Gastroesophageal sphincter (tissue), 3 donors: Measurements from ENCODE around the gene RBM24.

Experiments
- CTCF ChIP-seq, 4 experiments: fragments of 200-600 bp in 2 of 4; fragments of 450-650 bp in 2 of 4; sonication (generic) in 1 of 4; IDR thresholded peaks; one replicate each; pipeline ENCODE4 v1.5.1; 2017 to 2019; ENCODE audit warnings: antibody characterized with exemption in 4 of 4, mild to moderate bottlenecking in 2 of 4, moderate library complexity in 2 of 4
- POLR2A ChIP-seq, 2 donors: fragments of 450-650 bp; IDR thresholded peaks; one replicate each; pipeline ENCODE4 v1.6.1; 2017; ENCODE audit warnings: antibody characterized with exemption in 2 of 2, mild to moderate bottlenecking in 2 of 2, moderate library complexity in 1 of 2
- POLR2AphosphoS5 ChIP-seq: sonication (generic); formaldehyde crosslinking; IDR thresholded peaks from one replicate; pipeline ENCODE4 v1.6.1; 2017; ENCODE audit warnings: antibody characterized with exemption

GRCh38 chr6:17300637-17301036, 19.5 kb downstream of the RBM24 start:
- TF ChIP-seq CTCF (IDR thresholded peaks at IDR 0.05) (no peak), POLR2A (IDR thresholded peaks at IDR 0.05) (no peak), POLR2AphosphoS5 (no peak)
